COLO829 (cell line): ENCODE measurements around the gene CACNA1H.

Experiments used
- DNase-seq: peaks from one replicate; pipeline ENCODE4 v3.0.0; 2012; ENCODE audit warnings: low spot score

Gene CACNA1H

GRCh38 chr16:1158456-1159324, 5.8 kb downstream of the CACNA1H start:
- DNase-seq, result no peak

- no peak for DNase-seq
Observed at GRCh38 chr16:1159325-1159972, 6.5 kb downstream of the CACNA1H start.

GRCh38 chr16:1159973-1160772, 7.3 kb downstream of the CACNA1H start:
- DNase-seq, result no peak

- no peak for DNase-seq
Observed at GRCh38 chr16:1160773-1161348, 8.0 kb downstream of the CACNA1H start.

- no peak for DNase-seq
Observed at GRCh38 chr16:1162701-1163566, 10.0 kb downstream of the CACNA1H start.

GRCh38 chr16:1163567-1164055, 10.7 kb downstream of the CACNA1H start:
- no peak for DNase-seq

GRCh38 chr16:1164382-1164781, 11.5 kb downstream of the CACNA1H start:
- no peak for DNase-seq

GRCh38 chr16:1164975-1165374, 12.1 kb downstream of the CACNA1H start:
- no peak for DNase-seq

GRCh38 chr16:1165511-1165910, 12.6 kb downstream of the CACNA1H start:
- DNase-seq, result no peak

GRCh38 chr16:1167276-1168107, 14.6 kb downstream of the CACNA1H start:
- no peak for DNase-seq

GRCh38 chr16:1168837-1169236, 15.9 kb downstream of the CACNA1H start:
- DNase-seq, result no peak

GRCh38 chr16:1169285-1170075, 16.6 kb downstream of the CACNA1H start:
- no peak for DNase-seq

GRCh38 chr16:1170076-1170418, 17.1 kb downstream of the CACNA1H start:
- no peak for DNase-seq

GRCh38 chr16:1171001-1171400, 18.1 kb downstream of the CACNA1H start:
- no peak for DNase-seq

GRCh38 chr16:1171854-1172428, 19.0 kb downstream of the CACNA1H start:
- no peak for DNase-seq

- no peak for DNase-seq
Observed at GRCh38 chr16:1172651-1173050, 19.7 kb downstream of the CACNA1H start.

- no peak for DNase-seq
Observed at GRCh38 chr16:1173788-1174451, 21.0 kb downstream of the CACNA1H start.
